NCI-H82 (cell line): ENCODE results near the gene RAB8B.

Experiments used
- DNase-seq: peaks from one replicate; lab custom pipeline; 2025; lab: John Stamatoyannopoulos, UW

RAB8B gene

DNA sequence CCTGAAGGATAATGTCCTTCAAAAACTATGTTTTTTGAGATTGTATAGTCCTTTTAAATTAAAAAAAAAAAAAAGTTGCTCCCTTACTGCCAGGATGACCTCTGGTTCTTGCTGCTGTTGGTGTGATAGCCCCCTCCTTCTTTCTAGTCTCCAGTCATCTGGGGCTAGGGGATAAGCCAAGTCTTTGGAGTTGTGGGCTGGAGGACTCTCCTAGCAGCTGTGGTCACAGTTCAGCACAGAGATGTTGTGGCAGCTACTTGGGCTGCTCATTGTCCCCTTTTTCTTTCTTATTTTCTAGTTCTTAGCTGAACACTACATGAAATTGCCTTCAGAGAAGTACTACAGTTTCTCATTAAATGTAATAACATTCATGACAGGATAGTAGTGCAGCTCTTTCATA, 48.8 kb downstream of the RAB8B start:
- peak; percentile 72 for DNase-seq

DNA sequence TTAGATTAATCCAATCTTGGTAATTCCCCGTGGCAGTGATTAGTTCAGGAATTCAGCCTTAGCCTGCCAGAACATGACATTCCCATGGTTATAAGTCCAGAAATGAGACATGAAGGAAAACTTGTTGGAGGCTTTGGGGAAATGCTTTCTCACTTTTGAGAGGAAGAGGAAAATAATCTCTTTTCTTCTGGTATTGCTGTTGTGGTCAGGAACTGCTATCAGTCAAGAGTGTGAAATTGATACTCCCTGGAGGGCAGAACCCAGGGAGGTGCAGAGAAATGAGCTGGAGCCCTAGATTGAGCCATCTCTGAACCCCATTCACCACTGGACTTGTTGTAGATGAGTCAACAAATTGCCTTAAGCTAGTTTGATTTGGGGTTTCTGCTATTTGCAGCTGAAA, 49.4 kb downstream of the RAB8B start:
- DNase-seq: peak; percentile 85

DNA sequence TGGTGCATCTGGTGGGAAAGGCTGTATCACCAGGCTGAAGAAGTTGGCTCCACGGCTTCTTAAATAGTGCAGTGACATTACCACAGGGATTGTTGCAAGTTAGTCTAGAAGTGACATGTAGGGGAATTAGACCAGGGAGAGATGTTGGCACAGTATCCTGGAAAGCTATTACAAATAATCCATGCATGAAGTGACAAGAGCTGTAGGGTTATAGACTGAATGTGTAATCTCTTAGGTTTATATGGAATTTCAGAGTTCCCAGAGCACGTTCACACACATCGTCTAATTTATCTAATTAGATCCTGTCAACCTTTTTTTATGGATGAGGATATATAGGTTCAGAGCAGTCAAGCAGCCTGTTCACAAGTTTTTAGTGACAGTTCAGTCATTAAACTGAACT, 50.7 kb downstream of the RAB8B start:
- DNase-seq: peak; percentile 10

DNA sequence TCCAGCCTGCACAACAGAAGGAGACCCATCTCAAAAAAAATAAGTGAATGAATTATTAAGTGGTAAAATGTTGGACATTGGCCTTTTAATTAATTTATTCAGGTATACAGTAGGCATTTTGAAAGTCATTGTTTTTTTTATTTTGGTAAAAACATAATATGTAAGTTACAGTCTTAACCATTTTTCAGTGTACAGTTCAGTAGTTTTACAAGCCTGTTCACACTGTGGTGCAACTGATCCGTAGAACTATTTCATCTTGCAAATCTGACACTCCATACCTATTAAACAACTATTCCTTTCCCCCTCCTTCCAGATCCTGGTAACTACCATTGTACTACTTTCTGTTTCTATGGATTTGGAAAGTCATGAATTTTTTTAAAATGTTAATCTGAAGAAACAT, 51.9 kb downstream of the RAB8B start:
- no peak for DNase-seq

DNA sequence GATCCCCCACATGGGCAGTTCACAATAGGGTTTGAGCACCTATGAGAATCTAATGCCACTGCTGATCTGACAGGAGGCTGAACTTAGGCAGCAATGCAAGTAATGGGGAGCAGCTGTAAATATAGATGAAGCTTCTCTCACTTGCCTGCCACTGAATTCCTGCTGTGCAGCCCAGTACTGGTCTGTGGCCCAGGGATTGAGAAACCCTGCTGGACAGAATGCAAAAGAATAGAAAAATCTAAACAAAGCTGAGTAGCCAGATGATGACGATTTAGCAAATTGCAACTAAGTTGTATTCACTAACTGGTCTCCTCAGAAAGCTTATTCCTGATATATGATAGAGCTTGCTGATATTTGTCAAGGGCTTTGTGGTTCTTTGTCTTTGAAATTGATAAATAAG, 53.7 kb downstream of the RAB8B start:
- DNase-seq: no peak

DNA sequence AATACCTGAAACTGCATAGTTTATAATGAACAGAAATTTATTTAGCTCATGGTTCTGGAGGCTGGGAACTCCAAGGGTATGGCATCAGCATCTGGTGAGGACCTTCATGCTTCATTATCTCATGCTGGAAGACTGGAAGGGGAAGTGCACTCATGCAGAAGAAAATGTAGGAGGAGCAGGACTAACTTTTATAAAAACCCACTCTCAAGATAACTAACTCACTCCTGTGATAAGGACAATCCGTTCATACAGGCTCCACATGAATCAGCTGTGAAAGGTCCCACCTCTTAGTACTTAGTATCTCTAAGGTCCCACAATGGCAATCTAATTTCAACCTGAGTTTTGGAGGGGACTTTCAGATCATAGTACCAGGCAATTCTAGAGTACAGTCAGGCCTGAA, 54.4 kb downstream of the RAB8B start:
- no peak for DNase-seq

DNA sequence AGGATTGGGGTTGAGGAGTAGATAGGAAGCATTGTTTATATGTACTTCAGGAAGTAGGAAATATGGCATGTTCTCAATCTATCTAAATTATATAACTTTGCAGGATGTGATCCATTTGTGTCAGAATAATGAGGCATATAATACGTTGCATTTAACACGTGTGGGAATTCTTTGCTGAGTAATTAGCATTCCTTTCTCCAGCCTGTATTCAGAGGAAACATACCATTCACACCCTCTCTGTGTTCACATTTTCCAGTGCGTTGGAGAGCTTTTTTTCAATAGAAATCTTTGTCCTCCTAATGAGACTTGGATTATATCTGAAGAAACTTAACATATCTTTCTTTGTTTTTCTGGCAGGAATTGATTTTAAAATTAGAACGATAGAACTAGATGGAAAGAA, 55.0 kb downstream of the RAB8B start:
- DNase-seq: no peak

DNA sequence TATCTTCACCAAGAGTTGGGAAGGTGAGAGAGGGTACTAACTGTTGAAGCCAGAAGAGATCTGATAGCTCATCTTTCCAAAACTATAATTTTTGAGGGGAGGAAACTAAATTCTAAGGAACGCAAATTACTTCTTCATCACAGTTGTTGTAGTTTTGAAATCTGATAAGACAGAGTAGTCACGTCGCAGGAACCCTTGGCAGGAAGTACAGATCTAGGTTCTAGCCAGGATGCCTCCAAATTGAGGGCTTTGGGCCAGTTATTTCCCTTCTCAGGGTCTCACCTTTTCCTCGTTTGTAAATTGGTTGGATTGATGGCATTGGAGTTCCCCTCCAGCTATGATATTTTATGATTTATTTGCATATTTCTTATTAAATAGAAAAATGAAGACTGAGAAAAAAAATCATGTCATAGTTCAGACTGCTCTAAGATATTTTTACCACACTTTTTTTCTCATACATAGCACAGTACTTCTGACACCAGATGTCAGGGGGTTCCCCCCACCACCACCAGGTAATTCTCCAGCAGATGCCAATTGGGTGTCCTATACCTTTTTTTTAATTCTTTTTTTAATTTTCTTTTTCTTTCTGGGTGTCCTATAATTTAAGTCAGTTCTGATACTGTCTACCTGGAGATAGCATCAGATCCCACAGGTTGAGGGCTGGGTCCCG, 55.7 kb downstream of the RAB8B start:
- no peak for DNase-seq

DNA sequence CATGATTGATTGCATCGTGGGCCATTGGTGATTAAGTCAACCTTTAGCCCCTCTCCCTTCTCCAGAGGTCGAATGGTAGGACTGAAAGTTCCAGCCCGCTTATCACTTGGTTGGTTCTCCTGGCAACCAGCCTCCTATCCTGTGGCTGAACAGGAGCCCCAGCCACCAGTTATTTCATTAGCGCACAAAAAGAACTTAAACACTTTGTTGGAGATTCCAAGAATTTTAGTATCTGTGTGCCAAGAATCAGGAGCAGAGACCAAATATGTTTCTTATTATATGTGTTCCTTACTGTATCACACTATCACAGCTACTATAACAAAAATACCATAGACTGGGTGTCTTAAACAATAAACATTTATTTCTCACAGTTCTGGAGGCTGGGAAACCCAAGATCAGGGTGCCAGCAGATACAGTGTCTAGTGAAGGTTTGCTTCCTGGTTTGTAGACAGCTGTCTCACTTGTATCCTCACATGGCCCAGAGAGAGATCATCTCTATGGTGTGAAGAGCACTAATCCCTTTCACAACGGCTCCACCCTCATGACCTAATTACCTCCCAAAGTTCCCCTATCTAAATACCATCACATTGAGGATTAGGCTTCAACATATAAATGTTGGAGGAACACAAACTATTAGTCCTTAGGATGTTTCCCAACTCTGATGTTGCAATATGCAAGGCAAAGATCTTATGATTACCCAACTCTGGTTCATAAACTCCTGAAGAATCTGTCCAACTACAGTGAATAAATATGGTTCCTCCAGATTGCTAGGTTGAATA, 57.5 kb downstream of the RAB8B start:
- DNase-seq: peak; percentile 85

DNA sequence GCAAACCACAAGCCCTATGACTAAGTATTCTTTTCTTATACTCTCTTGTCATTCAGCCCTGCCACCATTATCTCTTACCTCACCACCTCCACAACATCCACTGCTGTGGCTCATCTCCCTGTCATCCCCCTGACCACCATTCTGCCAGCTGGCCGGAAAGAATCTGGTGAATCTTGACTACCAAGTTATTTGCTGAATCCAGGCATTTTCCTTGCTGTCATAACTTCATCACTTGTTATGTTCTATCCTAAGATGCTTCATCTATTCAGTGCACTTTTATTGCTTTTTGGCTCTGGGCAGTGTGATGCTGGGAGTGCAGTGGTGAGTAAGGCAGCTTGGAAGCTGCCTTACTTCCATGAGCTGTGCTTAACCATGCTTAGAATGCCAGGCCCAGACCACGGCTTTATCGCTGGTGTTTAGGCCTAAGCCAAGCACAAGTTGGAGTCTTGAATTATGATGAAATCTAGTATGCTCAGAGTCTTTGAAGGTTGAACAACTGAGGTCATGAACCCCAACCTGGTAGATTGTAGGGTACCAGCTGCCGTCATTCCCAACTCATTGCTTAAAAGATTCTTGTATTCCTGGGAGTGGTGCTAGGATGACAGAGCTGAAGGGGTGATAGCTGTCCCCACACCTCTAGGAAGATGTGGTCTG, 61.0 kb downstream of the RAB8B start:
- DNase-seq: no peak

DNA sequence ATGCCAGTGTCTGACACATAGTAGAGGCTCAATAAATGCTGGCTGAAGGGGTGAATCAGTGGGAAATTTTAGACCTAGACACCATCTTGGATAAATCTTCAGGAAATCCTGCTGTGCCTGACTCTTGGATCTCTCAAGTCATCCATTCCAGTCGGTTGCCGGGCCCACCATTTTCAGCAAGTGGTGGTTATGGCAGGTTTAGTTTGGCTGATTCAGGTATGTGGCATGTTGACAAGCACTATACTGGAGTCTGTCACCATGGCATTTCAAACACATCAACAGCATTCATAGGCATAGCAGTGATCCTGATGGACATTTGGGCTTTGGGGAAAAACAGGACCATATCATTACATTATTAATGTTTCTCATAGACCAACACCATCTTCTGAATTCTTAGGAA, 62.3 kb downstream of the RAB8B start:
- DNase-seq: no peak

DNA sequence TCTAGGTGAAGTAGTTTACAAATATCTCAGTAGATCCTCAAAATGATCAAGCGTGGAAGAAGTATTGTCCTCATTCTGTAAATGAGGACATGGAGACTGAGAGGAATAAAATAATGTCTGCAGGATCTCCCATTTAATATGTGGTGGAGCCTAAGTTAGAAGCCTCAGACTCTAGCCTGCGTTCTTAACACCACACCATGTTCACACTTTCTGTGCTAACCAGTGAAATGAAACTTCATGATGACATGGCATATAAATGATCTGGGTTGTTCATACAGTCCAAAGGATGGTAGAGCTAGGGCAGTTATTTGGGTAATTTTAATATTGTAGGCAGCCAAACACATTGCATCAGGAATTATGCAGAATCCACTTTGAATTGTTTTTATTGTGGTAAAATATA, 62.9 kb downstream of the RAB8B start:
- DNase-seq: no peak

DNA sequence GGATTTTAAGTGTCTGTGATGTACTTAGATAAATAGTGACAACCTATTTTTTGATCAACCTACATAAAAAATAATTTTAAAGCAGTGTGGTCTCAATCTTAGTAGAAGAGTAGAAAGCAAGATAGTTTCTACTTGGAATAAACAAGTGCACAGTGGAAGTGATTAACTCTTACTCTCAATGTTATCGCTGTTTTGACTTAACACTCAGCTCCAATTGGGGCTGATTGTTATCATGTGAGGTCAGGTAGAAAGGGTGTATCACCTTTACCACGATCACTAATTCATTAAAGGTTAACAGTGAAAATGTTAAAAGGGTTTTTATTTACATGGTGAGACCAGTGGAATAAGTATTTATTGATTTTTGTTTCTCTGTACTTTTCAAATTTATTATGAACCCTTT, 65.6 kb downstream of the RAB8B start:
- no peak for DNase-seq

DNA sequence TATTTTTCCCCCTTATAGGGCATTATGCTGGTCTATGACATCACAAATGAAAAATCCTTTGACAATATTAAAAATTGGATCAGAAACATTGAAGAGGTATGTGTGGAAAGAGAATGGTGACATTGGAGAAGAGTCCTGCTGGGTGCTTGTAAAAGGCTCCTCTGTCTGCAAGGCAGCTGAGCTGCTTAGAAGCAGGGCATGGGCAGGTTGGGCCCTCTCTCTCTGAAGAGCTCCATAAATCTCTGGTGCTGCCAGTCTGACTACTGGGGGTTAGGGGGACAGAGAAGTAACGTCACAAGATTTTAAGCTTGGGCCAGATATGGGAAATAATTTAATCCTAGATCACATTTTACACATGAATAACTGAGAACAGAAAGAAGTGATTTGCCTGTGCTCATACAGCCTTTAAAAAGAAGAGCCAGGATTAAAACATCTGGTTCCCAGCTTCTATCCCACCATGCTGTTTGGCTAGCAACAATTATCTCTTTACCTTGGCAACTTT, 66.1 kb downstream of the RAB8B start:
- peak; percentile 44 for DNase-seq

DNA sequence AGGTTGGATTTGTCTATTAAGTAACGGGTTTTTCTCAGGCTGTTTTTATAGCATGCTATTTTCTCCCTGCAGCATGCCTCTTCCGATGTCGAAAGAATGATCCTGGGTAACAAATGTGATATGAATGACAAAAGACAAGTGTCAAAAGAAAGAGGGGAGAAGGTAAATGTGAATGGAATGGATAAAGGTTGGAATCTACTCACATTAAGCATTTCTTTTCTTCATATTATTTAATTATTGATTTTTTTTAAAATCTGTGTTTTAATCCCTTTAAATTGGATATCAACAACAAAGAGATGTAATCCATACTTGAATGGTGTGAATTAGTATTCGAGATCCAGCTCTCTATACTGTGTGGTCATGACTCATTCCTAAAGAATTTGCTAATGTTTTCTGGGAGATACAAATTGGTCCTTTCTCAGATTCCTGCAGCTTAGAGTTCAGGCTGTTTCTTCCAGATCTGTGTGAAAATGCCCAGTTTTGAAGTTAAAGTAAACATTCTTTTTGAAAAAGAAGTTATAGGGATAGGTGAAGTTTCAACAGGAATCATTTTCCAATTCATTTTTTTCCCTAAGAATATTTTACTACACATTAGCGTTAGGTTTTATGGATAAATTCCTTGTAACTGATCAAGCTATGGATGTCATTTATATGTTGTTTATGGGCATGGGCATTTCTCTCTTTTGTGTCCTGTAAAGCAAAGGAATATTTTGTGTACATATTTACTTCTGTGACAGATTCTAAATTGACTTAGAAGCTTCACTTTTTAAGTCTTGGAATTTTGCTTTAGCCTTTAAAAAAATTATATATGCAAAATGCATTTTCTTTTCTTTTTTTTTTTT, 67.2 kb downstream of the RAB8B start:
- DNase-seq: peak; percentile 39

DNA sequence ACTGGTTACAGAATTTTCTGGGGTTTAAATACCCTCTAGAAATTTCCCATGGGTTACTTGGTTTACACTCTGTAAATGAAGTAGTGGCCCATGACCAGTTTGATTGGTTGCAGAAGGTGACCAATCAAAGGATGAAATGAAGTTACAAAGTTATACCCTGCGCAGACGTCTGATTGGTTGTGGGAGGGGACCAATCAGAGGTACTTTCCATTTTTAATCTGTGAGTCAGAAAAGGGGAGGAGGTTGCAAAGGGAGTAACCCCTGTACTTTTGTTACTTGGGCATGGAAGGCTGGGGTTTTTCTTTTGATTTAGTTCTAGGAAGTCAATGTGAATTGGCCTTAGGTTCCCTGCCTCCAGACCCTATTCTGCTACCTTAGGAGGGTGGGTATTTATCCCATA, 69.3 kb downstream of the RAB8B start:
- DNase-seq: no peak

DNA sequence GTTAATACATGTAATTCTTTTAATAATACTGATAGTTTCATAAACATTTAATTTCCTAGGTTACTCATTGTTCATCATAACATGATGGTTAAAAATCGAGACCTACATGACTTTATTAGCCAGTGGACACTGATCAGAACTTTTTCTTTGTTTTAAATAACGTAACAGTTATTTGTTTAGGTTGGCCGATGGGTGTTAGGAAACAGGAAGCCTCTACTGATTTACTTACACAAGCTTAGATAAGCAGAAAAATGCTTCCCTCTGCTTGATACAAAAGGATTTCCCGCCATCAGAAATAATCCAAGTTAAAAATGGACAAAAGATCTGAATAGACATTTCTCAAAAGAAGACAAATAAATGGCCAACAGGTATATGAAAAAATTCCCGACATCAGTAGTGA, 71.4 kb downstream of the RAB8B start:
- no peak for DNase-seq

DNA sequence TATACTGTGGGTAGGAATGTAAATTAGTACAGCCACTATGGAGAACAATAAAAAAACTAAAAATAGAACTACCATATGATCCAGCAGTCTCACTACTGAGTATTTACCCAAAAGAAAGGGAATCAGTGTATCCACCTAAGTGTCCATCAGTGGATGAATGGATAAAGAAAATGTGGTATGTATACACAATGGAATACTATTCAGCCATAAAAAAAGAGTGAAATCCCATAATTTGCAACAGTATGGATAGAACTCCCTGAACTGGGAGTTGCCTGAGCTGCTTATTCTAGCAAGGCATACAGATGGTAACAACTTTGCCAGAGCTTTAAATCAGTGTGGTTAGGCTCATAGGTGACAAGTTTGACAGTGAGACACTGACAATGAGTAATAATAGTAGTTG, 71.9 kb downstream of the RAB8B start:
- DNase-seq: peak; percentile 15

DNA sequence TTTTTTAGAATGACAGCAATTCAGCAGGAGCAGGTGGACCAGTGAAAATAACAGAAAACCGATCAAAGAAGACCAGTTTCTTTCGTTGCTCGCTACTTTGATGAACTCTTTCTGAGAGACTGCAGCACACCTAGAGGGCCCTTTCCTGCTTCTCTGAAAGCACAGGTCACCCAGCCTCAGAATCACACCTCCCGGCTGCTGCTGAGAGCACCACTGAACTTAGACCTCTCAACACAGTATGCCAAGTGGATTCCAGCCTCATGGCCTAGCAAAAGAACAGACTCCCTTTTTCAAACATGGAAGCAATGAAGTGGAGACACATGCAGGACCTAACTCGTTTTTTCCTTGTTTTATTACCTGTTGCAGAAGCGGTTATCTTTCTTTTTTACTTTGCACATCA, 74.1 kb downstream of the RAB8B start:
- DNase-seq: peak; percentile 55

DNA sequence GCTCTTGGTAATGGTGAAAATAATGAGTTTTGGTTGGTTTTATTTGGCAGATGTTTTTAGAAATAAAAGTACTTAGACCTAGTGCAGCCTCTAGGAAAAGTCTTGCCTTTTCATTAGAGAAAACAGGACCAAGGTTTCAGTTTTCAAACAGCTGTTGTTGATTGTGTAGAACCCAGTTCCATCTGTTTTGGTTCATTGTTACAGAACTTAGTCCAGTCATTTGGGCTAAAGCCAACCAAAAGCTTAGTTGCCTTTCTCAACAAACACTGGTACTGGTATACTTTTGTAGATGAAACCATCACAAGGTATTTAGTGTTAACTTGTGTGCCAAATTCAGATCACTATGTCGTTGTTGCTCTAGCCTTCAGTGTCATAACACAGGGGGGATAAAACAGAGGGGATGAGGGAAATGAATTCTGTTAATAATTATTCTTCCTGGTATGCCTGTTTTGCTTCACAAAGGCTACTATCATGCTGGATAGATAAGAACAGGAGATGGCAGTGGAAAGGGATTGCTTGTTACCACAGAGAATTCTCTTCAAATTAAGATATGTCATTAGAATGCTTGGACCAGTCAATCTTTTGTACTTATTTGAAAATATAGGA, 75.4 kb downstream of the RAB8B start:
- DNase-seq: peak; percentile 80

DNA sequence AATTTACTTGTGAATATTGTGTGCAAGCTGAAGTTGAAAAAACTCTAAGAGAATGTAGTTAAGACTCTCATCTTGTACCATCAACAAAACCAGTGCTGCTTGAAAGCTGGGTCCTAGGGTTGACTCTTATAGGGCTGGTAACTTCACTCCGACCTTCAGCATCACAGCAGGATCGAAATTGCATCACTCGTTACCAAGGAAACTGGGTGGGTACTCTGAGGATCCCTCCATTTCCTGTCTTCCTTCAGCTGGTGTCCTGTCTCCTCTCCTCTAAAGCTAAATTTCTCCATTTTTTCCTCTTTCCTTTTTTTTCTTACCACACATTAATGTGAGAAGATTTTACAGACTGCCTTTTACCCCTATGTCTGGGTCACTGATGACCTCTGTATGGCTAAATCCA, 85.0 kb downstream of the RAB8B start:
- DNase-seq: no peak
